ENCODE measurements around the gene RPP40.

RPP40 gene

DNA sequence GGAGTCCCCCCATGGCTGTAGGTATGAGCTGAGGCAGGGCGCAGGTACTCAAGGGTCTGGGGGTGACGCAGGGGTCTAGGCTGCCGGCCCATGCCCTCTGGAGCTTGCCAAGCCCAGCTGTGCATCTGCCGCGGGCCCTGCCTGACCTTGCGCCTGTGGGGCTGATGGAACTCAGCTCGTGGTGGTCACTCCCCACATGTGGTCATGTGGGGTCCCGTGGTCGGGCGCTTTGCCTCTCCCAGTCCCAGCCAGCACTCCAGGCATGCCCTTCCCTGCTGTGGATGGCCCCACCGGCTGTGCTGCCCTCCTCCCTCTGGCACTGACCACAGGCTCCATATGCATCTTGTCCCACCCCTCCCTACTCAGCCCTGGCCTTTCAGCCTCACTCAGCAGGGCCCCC lies 57.3 kb downstream of the RPP40 start:
- TF ChIP-seq GATA2 (IDR thresholded peaks at IDR 0.05; ENCODE audit: low read depth, low read length) (no peak), GATA3 (IDR thresholded peaks at IDR 0.05; ENCODE audit: low read depth, low read length) (no peak)

Data from SH-SY5Y (cell line).